ENCODE data around the gene PHYH.
"Not testable (repeated sequence)": the region's sequence is repeated elsewhere in the genome, so short reads cannot be mapped to it uniquely, and the experiment has no call there.

PHYH gene

GRCh38 chr10:13322615-13323148 lies 22.8 kb upstream of the PHYH start:
- in situ Hi-C loops (cut with HindIII; ENCODE audit: low sequenced_read_pairs), result no loop called here

GRCh38 chr10:13321576-13321975 lies 21.7 kb upstream of the PHYH start:
- in situ Hi-C loops (cut with HindIII; ENCODE audit: low sequenced_read_pairs), result no loop called here

- in situ Hi-C loops (cut with HindIII; ENCODE audit: low sequenced_read_pairs), result no loop called here
Measured at GRCh38 chr10:13319166-13319565, 19.3 kb upstream of the PHYH start.

- in situ Hi-C loops (cut with HindIII; ENCODE audit: low sequenced_read_pairs), result no loop called here
Measured at GRCh38 chr10:13317474-13317873, 17.6 kb upstream of the PHYH start.

- in situ Hi-C loops (cut with HindIII; ENCODE audit: low sequenced_read_pairs), result no loop called here
Measured at GRCh38 chr10:13316635-13317311, 16.9 kb upstream of the PHYH start.

- in situ Hi-C loops (cut with HindIII; ENCODE audit: low sequenced_read_pairs), result no loop called here
Measured at GRCh38 chr10:13315361-13315760, 15.5 kb upstream of the PHYH start.

GRCh38 chr10:13311177-13311575 lies 11.3 kb upstream of the PHYH start:
- in situ Hi-C loops (cut with HindIII; ENCODE audit: low sequenced_read_pairs), result no loop called here

- in situ Hi-C loops (cut with HindIII; ENCODE audit: low sequenced_read_pairs), result no loop called here
Measured at GRCh38 chr10:13310518-13311176, 10.8 kb upstream of the PHYH start.

- in situ Hi-C loops (cut with HindIII; ENCODE audit: low sequenced_read_pairs), result loop anchor here (5.0 kb wide), 1 partner anchor 97 kb away; no protein-coding TSS in a partner anchor
Measured at GRCh38 chr10:13309792-13310191, 9.9 kb upstream of the PHYH start.

- in situ Hi-C loops (cut with HindIII; ENCODE audit: low sequenced_read_pairs), result loop anchor here (5.0 kb wide), 1 partner anchor 96 kb away; no protein-coding TSS in a partner anchor
Measured at GRCh38 chr10:13308096-13308495, 8.2 kb upstream of the PHYH start.

- in situ Hi-C loops (cut with HindIII; ENCODE audit: low sequenced_read_pairs), result loop anchor here (5.0 kb wide), 1 partner anchor 94 kb away; no protein-coding TSS in a partner anchor
Measured at GRCh38 chr10:13306103-13306502, 6.2 kb upstream of the PHYH start.

GRCh38 chr10:13302821-13303555 lies 3.1 kb upstream of the PHYH start:
- in situ Hi-C loops (cut with HindIII; ENCODE audit: low sequenced_read_pairs), result no loop called here

GRCh38 chr10:13298748-13299436 lies 972 bp downstream of the PHYH start:
- in situ Hi-C loops (cut with HindIII; ENCODE audit: low sequenced_read_pairs), result no loop called here

- in situ Hi-C loops (cut with HindIII; ENCODE audit: low sequenced_read_pairs), result no loop called here
Measured at GRCh38 chr10:13296476-13296875, 3.4 kb downstream of the PHYH start.

- in situ Hi-C loops (cut with HindIII; ENCODE audit: low sequenced_read_pairs), result no loop called here
Measured at GRCh38 chr10:13294784-13295183, 5.1 kb downstream of the PHYH start.

GRCh38 chr10:13291821-13292773 lies 7.8 kb downstream of the PHYH start:
- in situ Hi-C loops (cut with HindIII; ENCODE audit: low sequenced_read_pairs), result no loop called here

- in situ Hi-C loops (cut with HindIII; ENCODE audit: low sequenced_read_pairs), result no loop called here
Measured at GRCh38 chr10:13291061-13291460, 8.8 kb downstream of the PHYH start.

GRCh38 chr10:13284050-13284449 lies 15.8 kb downstream of the PHYH start:
- in situ Hi-C loops (cut with HindIII; ENCODE audit: low sequenced_read_pairs), result no loop called here

- in situ Hi-C loops (cut with HindIII; ENCODE audit: low sequenced_read_pairs), result not testable (repeated sequence)
Measured at GRCh38 chr10:13282348-13282747, 17.5 kb downstream of the PHYH start.

Measured in endothelial cell of hepatic sinusoid (primary cell).